Measurements from ENCODE around the gene S100A9.

- TF ChIP-seq KAT7 (CRISPR knock-in tag; IDR thresholded peaks at IDR 0.05; ENCODE audit: borderline replicate concordance) = no peak
- TF ChIP-seq, protein P1, sequence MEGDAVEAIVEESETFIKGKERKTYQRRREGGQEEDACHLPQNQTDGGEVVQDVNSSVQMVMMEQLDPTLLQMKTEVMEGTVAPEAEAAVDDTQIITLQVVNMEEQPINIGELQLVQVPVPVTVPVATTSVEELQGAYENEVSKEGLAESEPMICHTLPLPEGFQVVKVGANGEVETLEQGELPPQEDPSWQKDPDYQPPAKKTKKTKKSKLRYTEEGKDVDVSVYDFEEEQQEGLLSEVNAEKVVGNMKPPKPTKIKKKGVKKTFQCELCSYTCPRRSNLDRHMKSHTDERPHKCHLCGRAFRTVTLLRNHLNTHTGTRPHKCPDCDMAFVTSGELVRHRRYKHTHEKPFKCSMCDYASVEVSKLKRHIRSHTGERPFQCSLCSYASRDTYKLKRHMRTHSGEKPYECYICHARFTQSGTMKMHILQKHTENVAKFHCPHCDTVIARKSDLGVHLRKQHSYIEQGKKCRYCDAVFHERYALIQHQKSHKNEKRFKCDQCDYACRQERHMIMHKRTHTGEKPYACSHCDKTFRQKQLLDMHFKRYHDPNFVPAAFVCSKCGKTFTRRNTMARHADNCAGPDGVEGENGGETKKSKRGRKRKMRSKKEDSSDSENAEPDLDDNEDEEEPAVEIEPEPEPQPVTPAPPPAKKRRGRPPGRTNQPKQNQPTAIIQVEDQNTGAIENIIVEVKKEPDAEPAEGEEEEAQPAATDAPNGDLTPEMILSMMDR (IDR thresholded peaks at IDR 0.05) = no peak
- TF ChIP-seq TCF7 (CRISPR knock-in tag; IDR thresholded peaks at IDR 0.05; ENCODE audit: low read depth) = no peak
- no peak for TF ChIP-seq FOXJ3 (CRISPR knock-in tag; IDR thresholded peaks at IDR 0.05; ENCODE audit: borderline replicate concordance)
- TF ChIP-seq CREM (CRISPR knock-in tag; IDR thresholded peaks at IDR 0.05) = no peak
- no peak for TF ChIP-seq NR2C2 (CRISPR knock-in tag; IDR thresholded peaks at IDR 0.05)
- no peak for TF ChIP-seq ZNF121 (CRISPR knock-in tag; IDR thresholded peaks at IDR 0.05)
- TF ChIP-seq, protein P2, sequence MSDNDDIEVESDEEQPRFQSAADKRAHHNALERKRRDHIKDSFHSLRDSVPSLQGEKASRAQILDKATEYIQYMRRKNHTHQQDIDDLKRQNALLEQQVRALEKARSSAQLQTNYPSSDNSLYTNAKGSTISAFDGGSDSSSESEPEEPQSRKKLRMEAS (CRISPR knock-in tag; IDR thresholded peaks at IDR 0.05) = peak; percentile 33; the same call in 1 of the 2 replicates
- TF ChIP-seq CBFB (CRISPR knock-in tag; IDR thresholded peaks at IDR 0.05; ENCODE audit: low read depth) = no peak
Observed at GRCh38 chr1:153353226-153353947, 4.3 kb upstream of the S100A9 start.
